22Rv1 (cell line): Measurements from ENCODE around the gene MRPL33.

Source experiments
- H3K27ac ChIP-seq: fragments of 450-650 bp; 2 replicates; pipeline ENCODE4 v1.5.1; 2017
- CTCF ChIP-seq: fragments of 450-650 bp; IDR thresholded peaks from 2 replicates; pipeline ENCODE4 v1.5.1; 2017; ENCODE audit warnings: mild to moderate bottlenecking
- ZFX ChIP-seq: fragments of 450-650 bp; IDR thresholded peaks from 2 replicates; pipeline ENCODE4 v1.6.1; 2017; ENCODE audit warnings: antibody characterized with exemption, borderline replicate concordance

Gene MRPL33

GRCh38 chr2:27806311-27807059 lies 35.0 kb downstream of the MRPL33 start:
- TF ChIP-seq CTCF, result no peak
- TF ChIP-seq ZFX, result no peak
- no peak overlapping the region for H3K27ac ChIP-seq

GRCh38 chr2:27807476-27807875 lies 36.0 kb downstream of the MRPL33 start:
- TF ChIP-seq ZFX (no peak), CTCF (peak; percentile 66)
- H3K27ac ChIP-seq, result no peak overlapping the region

- no peak overlapping the region for H3K27ac ChIP-seq
- TF ChIP-seq ZFX (no peak), CTCF (no peak)
Observed at GRCh38 chr2:27808418-27808817, 36.9 kb downstream of the MRPL33 start.

GRCh38 chr2:27808984-27809383 lies 37.5 kb downstream of the MRPL33 start:
- H3K27ac ChIP-seq, result no peak overlapping the region

GRCh38 chr2:27809761-27810241 lies 38.3 kb downstream of the MRPL33 start:
- TF ChIP-seq CTCF (no peak), ZFX (no peak)
- no peak overlapping the region for H3K27ac ChIP-seq

More at GRCh38 chr2:27808984-27809383, 37.5 kb downstream of the MRPL33 start:
- TF ChIP-seq ZFX (no peak), CTCF (no peak)

- TF ChIP-seq CTCF, result no peak
- no peak for TF ChIP-seq ZFX
- no peak overlapping the region for H3K27ac ChIP-seq
Observed at GRCh38 chr2:27810455-27810854, 38.9 kb downstream of the MRPL33 start.

- TF ChIP-seq CTCF, result no peak
- TF ChIP-seq ZFX, result no peak
- H3K27ac ChIP-seq, result no peak overlapping the region
Observed at GRCh38 chr2:27811768-27812167, 40.2 kb downstream of the MRPL33 start.
